NT2/D1 (cell line): ENCODE results near the gene MRPL37.
A peak's percentile ranks its signal among the peaks of the same experiment; 100 is the strongest.

ENCODE experiments used
- DNase-seq: peaks from one replicate; pipeline ENCODE4 v3.0.0-alpha.2; 2011; ENCODE audit warnings: low read depth, low spot score
- H3K27me3 ChIP-seq: 2 replicates; pipeline ENCODE4 v1.6.0; 2011; ENCODE audit warnings: mild to moderate bottlenecking; ENCODE audit not compliant: insufficient read length, insufficient read depth
- H3K36me3 ChIP-seq: 2 replicates; pipeline ENCODE4 v1.6.1; 2011; ENCODE audit warnings: mild to moderate bottlenecking, low read length, mixed read lengths; ENCODE audit not compliant: insufficient read depth, insufficient read length
- H3K4me1 ChIP-seq: 2 replicates; pipeline ENCODE4 v1.5.1; 2011; ENCODE audit not compliant: insufficient read depth, insufficient read length
- H3K4me3 ChIP-seq: 2 replicates; pipeline ENCODE4 v1.5.1; 2011; ENCODE audit warnings: low read depth; ENCODE audit not compliant: insufficient read length
- H3K9ac ChIP-seq: 2 replicates; pipeline ENCODE4 v1.6.0; 2011; ENCODE audit warnings: low read depth; ENCODE audit not compliant: insufficient read length
- H3K9me3 ChIP-seq: 2 replicates; pipeline ENCODE4 v1.5.1; 2011; ENCODE audit warnings: mild to moderate bottlenecking, low read length; ENCODE audit not compliant: insufficient read depth
- SUZ12 ChIP-seq: IDR thresholded peaks from 2 replicates; pipeline ENCODE4 v1.6.1; 2011; ENCODE audit not compliant: insufficient read length, insufficient read depth; ENCODE audit errors: extremely low read depth
- YY1 ChIP-seq: IDR thresholded peaks from 2 replicates; pipeline ENCODE4 v1.6.1; 2011; ENCODE audit not compliant: insufficient read length, insufficient read depth
- ZNF274 ChIP-seq: IDR thresholded peaks from 2 replicates; pipeline ENCODE4 v1.6.1; 2011; ENCODE audit warnings: mild to moderate bottlenecking, low read depth, low read length

Gene MRPL37

DNA sequence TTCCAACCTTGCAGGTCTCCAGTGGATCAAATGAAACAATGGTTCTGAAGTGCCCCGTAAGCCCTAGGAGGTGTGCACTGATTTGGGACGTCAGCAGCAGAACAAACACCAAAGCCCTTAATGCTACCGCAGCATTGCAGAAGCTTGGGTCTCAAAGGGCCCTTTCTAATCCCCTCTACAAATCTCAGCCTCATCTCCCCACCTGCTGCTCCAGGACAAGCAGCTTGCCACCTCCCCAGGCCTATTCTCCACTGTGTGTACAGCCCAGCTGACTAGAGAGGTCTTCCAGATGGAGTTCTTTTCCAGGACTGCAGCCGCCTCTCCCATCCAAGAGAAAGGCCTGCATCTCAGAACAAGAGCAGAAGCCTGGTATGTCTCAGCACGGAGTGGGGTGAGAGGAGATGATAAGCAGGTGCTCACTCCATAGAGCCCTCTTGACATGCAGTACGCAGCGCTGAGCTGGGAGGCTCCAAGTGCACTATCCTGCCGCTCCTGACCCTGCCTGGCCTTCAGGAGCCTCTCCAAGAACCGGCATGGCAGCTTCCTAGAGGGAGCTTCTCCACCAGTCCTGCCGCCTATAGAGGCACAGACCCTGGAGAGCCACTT is 46.3 kb downstream of the MRPL37 start:
- peaks cover 24% of the 10 kb centered on the region for H3K4me1 ChIP-seq
- no peaks in the 10 kb centered on the region for H3K9me3 ChIP-seq
- no peak for DNase-seq
- no peak overlapping the region for H3K4me3 ChIP-seq
- TF ChIP-seq YY1: no peak
- no peak for TF ChIP-seq ZNF274
- no peak for TF ChIP-seq SUZ12
- no peaks in the 10 kb centered on the region for H3K27me3 ChIP-seq
- peaks cover 91% of the 10 kb centered on the region for H3K36me3 ChIP-seq
- no peak overlapping the region for H3K9ac ChIP-seq

DNA sequence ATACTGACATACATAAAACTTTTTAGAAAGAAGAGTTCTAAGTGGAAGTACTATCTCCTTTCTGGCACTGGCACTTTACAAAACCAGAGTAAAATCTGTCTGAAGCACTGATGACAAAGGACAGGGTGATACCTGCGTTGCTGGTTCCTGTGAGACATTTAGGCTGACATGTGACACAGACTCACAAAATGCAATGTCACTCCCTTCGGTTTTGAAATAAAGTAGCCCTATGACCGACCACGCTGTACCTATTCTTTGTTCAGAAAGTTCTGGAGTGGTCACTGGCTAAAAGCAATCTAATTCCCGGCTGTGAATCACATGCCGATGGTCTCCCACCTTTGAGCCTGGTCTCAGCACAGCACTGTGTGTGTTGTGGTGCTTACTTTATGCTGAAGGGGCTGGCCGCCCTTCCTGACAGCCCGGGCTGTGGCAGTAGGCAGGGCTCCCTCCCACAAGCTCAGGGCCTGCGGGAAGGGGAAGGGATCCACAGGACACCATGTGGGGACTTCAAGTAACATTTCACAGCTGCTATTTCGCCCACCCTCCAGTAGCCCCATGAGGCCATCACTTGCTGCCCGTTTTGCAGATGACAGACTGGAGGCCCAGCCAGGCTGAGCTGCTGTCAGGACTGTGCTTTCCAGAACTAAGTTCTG is 48.0 kb downstream of the MRPL37 start:
- DNase-seq: no peak
- Histone ChIP-seq H3K9ac (no peak overlapping the region), H3K36me3 (peaks cover 90% of the 10 kb centered on the region), H3K9me3 (no peaks in the 10 kb centered on the region), H3K4me1 (peaks cover 27% of the 10 kb centered on the region), H3K27me3 (no peaks in the 10 kb centered on the region), H3K4me3 (no peak overlapping the region)
- TF ChIP-seq SUZ12 (no peak), YY1 (no peak), ZNF274 (no peak)

DNA sequence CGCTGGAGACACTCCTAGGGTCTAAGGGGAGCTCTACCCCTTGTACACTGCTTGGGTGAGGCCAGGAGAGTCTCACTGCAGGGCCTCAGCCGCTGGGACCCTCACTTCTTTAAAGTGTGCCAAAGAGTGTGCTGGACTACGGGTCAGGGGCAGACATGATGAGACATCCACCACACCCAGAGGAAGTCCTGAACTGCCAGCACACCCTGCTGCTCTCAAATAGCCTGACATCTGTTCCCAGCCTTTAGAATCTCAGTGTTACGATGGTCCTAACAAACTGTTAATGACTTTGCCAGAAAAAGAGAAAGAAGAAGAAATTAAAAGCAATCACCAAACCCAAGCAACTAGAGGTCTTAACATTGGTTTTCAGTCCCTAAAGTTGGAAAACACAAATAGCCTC is 49.0 kb downstream of the MRPL37 start:
- Histone ChIP-seq H3K27me3 (no peaks in the 10 kb centered on the region), H3K4me1 (peaks cover 33% of the 10 kb centered on the region), H3K9me3 (no peaks in the 10 kb centered on the region), H3K36me3 (peaks cover 81% of the 10 kb centered on the region), H3K4me3 (no peak overlapping the region), H3K9ac (no peak overlapping the region)
- no peak for DNase-seq
- TF ChIP-seq ZNF274 (no peak), YY1 (no peak), SUZ12 (no peak)

DNA sequence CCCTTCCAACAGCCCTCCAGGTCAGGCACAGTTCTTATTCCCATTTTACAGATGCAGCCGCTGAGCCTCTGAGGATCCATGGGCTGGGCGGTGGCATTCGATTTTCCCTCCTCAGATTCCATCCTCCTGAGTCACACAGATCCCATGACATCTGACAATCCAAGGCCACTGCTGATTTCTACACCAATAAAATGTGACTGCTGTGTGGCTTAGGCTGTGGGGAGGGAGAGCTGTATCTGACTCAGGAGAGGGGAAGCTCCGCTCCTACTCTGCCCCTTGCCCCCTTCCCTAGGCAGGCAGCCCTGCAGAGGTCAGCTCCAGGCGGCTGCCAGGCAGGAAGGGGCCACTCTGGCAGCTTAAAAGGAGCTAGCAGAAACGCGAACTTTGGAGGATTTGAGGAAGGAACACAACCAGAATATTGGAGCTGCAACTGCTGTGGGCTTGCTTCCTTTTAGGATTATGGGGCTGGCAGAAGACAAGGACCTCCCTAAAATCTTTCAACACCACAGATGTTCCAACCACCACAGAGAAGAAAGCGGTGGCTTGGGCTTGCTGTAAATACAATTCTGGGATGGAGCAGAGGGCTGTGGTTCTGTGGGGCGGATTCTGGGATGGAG is 50.0 kb downstream of the MRPL37 start:
- H3K9me3 ChIP-seq: no peaks in the 10 kb centered on the region
- TF ChIP-seq ZNF274 (no peak), YY1 (no peak), SUZ12 (no peak)
- no peak overlapping the region for H3K4me3 ChIP-seq
- H3K36me3 ChIP-seq: peaks cover 72% of the 10 kb centered on the region
- peak; percentile 54 for DNase-seq
- H3K4me1 ChIP-seq: peaks cover 33% of the 10 kb centered on the region
- no peak overlapping the region for H3K9ac ChIP-seq
- H3K27me3 ChIP-seq: no peaks in the 10 kb centered on the region

DNA sequence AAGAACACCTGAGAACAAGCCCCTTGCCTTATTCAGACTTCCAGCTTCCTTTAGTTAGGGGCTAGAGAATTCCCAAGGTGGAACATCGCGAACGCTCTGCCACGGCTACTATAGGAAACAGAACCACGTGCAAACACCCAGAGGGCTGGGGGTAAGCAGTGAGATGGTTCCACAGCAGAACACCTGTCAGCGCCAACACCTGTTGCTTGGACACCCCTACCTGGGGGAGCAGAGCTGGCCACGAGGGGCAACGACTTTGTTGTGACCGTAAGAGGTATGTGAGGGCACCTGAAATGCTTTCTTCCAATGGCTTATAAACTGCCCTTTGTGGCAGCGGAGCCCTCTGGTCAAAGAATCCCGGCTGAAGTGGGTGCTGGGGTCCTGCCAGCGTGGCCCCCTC is 50.7 kb downstream of the MRPL37 start:
- H3K9ac ChIP-seq: no peak overlapping the region
- peaks cover 33% of the 10 kb centered on the region for H3K4me1 ChIP-seq
- H3K9me3 ChIP-seq: no peaks in the 10 kb centered on the region
- DNase-seq: no peak
- no peak overlapping the region for H3K4me3 ChIP-seq
- TF ChIP-seq ZNF274 (no peak), SUZ12 (no peak), YY1 (no peak)
- peaks cover 68% of the 10 kb centered on the region for H3K36me3 ChIP-seq
- no peaks in the 10 kb centered on the region for H3K27me3 ChIP-seq

DNA sequence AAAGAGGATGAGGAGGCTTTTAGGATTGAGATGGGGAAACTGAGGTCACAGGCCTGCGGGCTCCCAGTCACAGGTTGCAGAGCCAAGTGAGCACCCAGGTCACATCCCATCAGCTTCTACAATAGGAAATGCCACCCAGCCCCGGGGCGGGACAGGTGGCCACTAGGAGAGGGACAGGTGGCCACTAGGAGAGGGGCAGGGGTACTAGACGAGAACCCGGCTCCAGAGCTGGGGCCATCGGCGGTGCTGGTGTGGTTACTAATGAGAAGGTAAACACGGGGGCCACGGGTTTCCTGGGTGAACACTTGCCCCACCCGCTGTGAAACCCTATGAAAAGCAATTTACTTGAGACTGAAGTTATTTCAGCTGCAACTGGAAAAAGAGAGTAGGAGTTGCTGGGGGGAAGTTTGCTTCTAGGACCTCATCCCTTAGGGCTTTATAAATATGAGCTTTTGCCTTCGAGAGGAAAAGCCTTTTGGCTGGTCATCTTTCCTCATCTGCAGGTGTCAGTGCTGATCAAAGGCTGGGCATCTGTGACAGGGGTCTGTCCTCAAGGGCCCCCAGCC is 52.5 kb downstream of the MRPL37 start:
- H3K9me3 ChIP-seq: no peaks in the 10 kb centered on the region
- TF ChIP-seq SUZ12 (no peak), YY1 (no peak), ZNF274 (no peak)
- no peak for DNase-seq

DNA sequence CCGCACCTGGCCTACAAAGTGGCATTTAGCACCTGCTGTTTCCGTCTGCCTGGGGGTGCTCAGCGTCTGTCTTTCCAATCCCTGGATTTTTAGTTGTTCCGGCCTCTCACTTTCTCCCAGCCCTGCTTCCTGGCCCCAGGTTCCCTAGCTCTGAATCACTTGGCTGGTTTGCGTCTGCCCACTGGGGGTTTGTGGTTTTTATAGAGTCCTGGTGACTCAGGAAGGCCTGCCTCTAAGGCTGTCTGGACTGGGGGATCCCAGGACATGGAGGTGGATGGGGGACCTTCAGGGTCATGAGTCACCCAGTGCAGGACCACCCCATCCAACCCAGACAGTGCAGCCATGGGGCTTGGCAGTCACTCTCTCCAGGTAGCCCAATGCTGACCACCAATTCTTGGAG is 53.5 kb downstream of the MRPL37 start:
- Histone ChIP-seq H3K9me3 (no peaks in the 10 kb centered on the region), H3K27me3 (no peaks in the 10 kb centered on the region), H3K4me3 (no peak overlapping the region), H3K9ac (no peak overlapping the region), H3K36me3 (peaks cover 48% of the 10 kb centered on the region), H3K4me1 (peaks cover 35% of the 10 kb centered on the region)
- DNase-seq: no peak
- TF ChIP-seq YY1 (no peak), ZNF274 (no peak), SUZ12 (no peak)

More for the DNA sequence above, 52.5 kb downstream of the MRPL37 start:
- no peaks in the 10 kb centered on the region for H3K27me3 ChIP-seq
- no peak overlapping the region for H3K4me3 ChIP-seq
- H3K4me1 ChIP-seq: peaks cover 36% of the 10 kb centered on the region
- peaks cover 53% of the 10 kb centered on the region for H3K36me3 ChIP-seq
- H3K9ac ChIP-seq: no peak overlapping the region
